GM18498 (cell line): ENCODE data around the gene NFATC3.

Source experiments
- ATAC-seq: cut with Tn5 transposase; IDR thresholded peaks from one replicate; pipeline ENCODE4 v1.9.1; 2021; ENCODE audit warnings: mild to moderate bottlenecking, moderate library complexity; ENCODE audit not compliant: unreplicated experiment

Gene NFATC3

GRCh38 chr16:68267612-68268405, 182.6 kb downstream of the NFATC3 start:
- no peak for ATAC-seq

- ATAC-seq = no peak
These were observed 184.6 kb downstream of the NFATC3 start for GRCh38 chr16:68269793-68270192.

- no peak for ATAC-seq
These were observed 185.2 kb downstream of the NFATC3 start for GRCh38 chr16:68270353-68270752.

GRCh38 chr16:68272507-68273209, 187.5 kb downstream of the NFATC3 start:
- ATAC-seq = no peak

GRCh38 chr16:68273459-68273858, 188.3 kb downstream of the NFATC3 start:
- ATAC-seq = no peak

- ATAC-seq = no peak
These were observed 188.7 kb downstream of the NFATC3 start for GRCh38 chr16:68273896-68274295.

GRCh38 chr16:68274441-68274840, 189.3 kb downstream of the NFATC3 start:
- ATAC-seq = no peak

GRCh38 chr16:68275611-68276191, 190.5 kb downstream of the NFATC3 start:
- peak; percentile 73 for ATAC-seq

GRCh38 chr16:68276223-68276622, 191.1 kb downstream of the NFATC3 start:
- ATAC-seq = no peak
